ENCODE data around the gene PYURF.
"Not testable (repeated sequence)": the region's sequence is repeated elsewhere in the genome, so short reads cannot be mapped to it uniquely, and the experiment has no call there.

PYURF gene

GRCh38 chr4:88523325-88524129 lies at the start of gene PYURF:
Gene PYURF (minus strand): TSS chr4:88523776. CDS start chr4:88523700, 76 bp downstream.
- Histone ChIP-seq H3K4me3 (ENCODE audit: low read depth in 1 of 2, low read length in 2 of 2) (peak within 1 kb of the TSS; percentile 85 to 86), H3K4me1 (ENCODE audit: control insufficient read depth in 1 of 2, insufficient read depth in 2 of 2, low read length in 2 of 2) (peaks cover 22 to 24% of the 10 kb centered on the region in 2 donors)

GRCh38 chr4:88570001-88570400 lies 46.4 kb upstream of the PYURF start:
- no peaks in the 10 kb centered on the region for H3K36me3 ChIP-seq (ENCODE audit: control insufficient read depth in 1 of 2, insufficient read depth in 2 of 2, low read length in 2 of 2)
- no peak overlapping the region for H3K27ac ChIP-seq (ENCODE audit: low read depth, low read length)
- no peaks in the 10 kb centered on the region for H3K4me1 ChIP-seq (ENCODE audit: control insufficient read depth in 1 of 2, insufficient read depth in 2 of 2, low read length in 2 of 2)
- H3K9me3 ChIP-seq (ENCODE audit: control insufficient read depth in 1 of 2, low read length in 2 of 2) = no peaks in the 10 kb centered on the region
- peaks cover 0 to 4% of the 10 kb centered on the region in 2 donors for H3K27me3 ChIP-seq (ENCODE audit: control insufficient read depth in 1 of 2, insufficient read depth in 2 of 2, low read length in 2 of 2)
- no peak overlapping the region for H3K9ac ChIP-seq (ENCODE audit: low read depth in 1 of 2, low read length in 2 of 2)
- no peak overlapping the region for H3K4me3 ChIP-seq (ENCODE audit: low read depth in 1 of 2, low read length in 2 of 2)

More at GRCh38 chr4:88523325-88524129, at the start of gene PYURF:
- Histone ChIP-seq H3K27ac (ENCODE audit: low read depth, low read length) (peak within 1 kb of the TSS; percentile 82), H3K27me3 (ENCODE audit: control insufficient read depth in 1 of 2, insufficient read depth in 2 of 2, low read length in 2 of 2) (no peaks in the 10 kb centered on the region), H3K9me3 (ENCODE audit: control insufficient read depth in 1 of 2, low read length in 2 of 2) (no peaks in the 10 kb centered on the region), H3K9ac (ENCODE audit: low read depth in 1 of 2, low read length in 2 of 2) (peak within 1 kb of the TSS; percentile 84 to 88), H3K36me3 (ENCODE audit: control insufficient read depth in 1 of 2, insufficient read depth in 2 of 2, low read length in 2 of 2) (peaks cover 8 to 11% of the 10 kb centered on the region in 2 donors)

GRCh38 chr4:88567591-88567990 lies 44.0 kb upstream of the PYURF start:
- H3K4me1 ChIP-seq (ENCODE audit: control insufficient read depth in 1 of 2, insufficient read depth in 2 of 2, low read length in 2 of 2) = no peaks in the 10 kb centered on the region
- H3K27me3 ChIP-seq (ENCODE audit: control insufficient read depth in 1 of 2, insufficient read depth in 2 of 2, low read length in 2 of 2) = peaks cover 0 to 4% of the 10 kb centered on the region in 2 donors
- no peak overlapping the region for H3K4me3 ChIP-seq (ENCODE audit: low read depth in 1 of 2, low read length in 2 of 2)
- no peak overlapping the region for H3K9ac ChIP-seq (ENCODE audit: low read depth in 1 of 2, low read length in 2 of 2)
- H3K9me3 ChIP-seq (ENCODE audit: control insufficient read depth in 1 of 2, low read length in 2 of 2) = no peaks in the 10 kb centered on the region
- no peak overlapping the region for H3K27ac ChIP-seq (ENCODE audit: low read depth, low read length)
- no peaks in the 10 kb centered on the region for H3K36me3 ChIP-seq (ENCODE audit: control insufficient read depth in 1 of 2, insufficient read depth in 2 of 2, low read length in 2 of 2)

GRCh38 chr4:88549815-88550214 lies 26.2 kb upstream of the PYURF start:
- Histone ChIP-seq H3K9ac (ENCODE audit: low read depth in 1 of 2, low read length in 2 of 2) (no peak overlapping the region), H3K36me3 (ENCODE audit: control insufficient read depth in 1 of 2, insufficient read depth in 2 of 2, low read length in 2 of 2) (no peaks in the 10 kb centered on the region), H3K4me1 (ENCODE audit: control insufficient read depth in 1 of 2, insufficient read depth in 2 of 2, low read length in 2 of 2) (no peaks in the 10 kb centered on the region), H3K27me3 (ENCODE audit: control insufficient read depth in 1 of 2, insufficient read depth in 2 of 2, low read length in 2 of 2) (no peaks in the 10 kb centered on the region), H3K27ac (ENCODE audit: low read depth, low read length) (no peak overlapping the region), H3K9me3 (ENCODE audit: control insufficient read depth in 1 of 2, low read length in 2 of 2) (no peaks in the 10 kb centered on the region), H3K4me3 (ENCODE audit: low read depth in 1 of 2, low read length in 2 of 2) (no peak overlapping the region)

- H3K27me3 ChIP-seq (ENCODE audit: control insufficient read depth in 1 of 2, insufficient read depth in 2 of 2, low read length in 2 of 2); H3K9ac ChIP-seq (ENCODE audit: low read depth in 1 of 2, low read length in 2 of 2); H3K4me1 ChIP-seq (ENCODE audit: control insufficient read depth in 1 of 2, insufficient read depth in 2 of 2, low read length in 2 of 2); H3K36me3 ChIP-seq (ENCODE audit: control insufficient read depth in 1 of 2, insufficient read depth in 2 of 2, low read length in 2 of 2); H3K27ac ChIP-seq (ENCODE audit: low read depth, low read length); H3K4me3 ChIP-seq (ENCODE audit: low read depth in 1 of 2, low read length in 2 of 2); H3K9me3 ChIP-seq (ENCODE audit: control insufficient read depth in 1 of 2, low read length in 2 of 2): not testable (repeated sequence)
These were observed 15.9 kb upstream of the PYURF start for GRCh38 chr4:88539322-88540068.

GRCh38 chr4:88537709-88538108 lies 14.1 kb upstream of the PYURF start:
- Histone ChIP-seq H3K4me3 (ENCODE audit: low read depth in 1 of 2, low read length in 2 of 2) (no peak overlapping the region), H3K27me3 (ENCODE audit: control insufficient read depth in 1 of 2, insufficient read depth in 2 of 2, low read length in 2 of 2) (no peaks in the 10 kb centered on the region), H3K27ac (ENCODE audit: low read depth, low read length) (no peak overlapping the region), H3K4me1 (ENCODE audit: control insufficient read depth in 1 of 2, insufficient read depth in 2 of 2, low read length in 2 of 2) (no peaks in the 10 kb centered on the region), H3K9me3 (ENCODE audit: control insufficient read depth in 1 of 2, low read length in 2 of 2) (no peaks in the 10 kb centered on the region), H3K36me3 (ENCODE audit: control insufficient read depth in 1 of 2, insufficient read depth in 2 of 2, low read length in 2 of 2) (no peaks in the 10 kb centered on the region), H3K9ac (ENCODE audit: low read depth in 1 of 2, low read length in 2 of 2) (no peak overlapping the region)

GRCh38 chr4:88535090-88535755 lies 11.6 kb upstream of the PYURF start:
- Histone ChIP-seq H3K9me3 (ENCODE audit: control insufficient read depth in 1 of 2, low read length in 2 of 2) (no peaks in the 10 kb centered on the region), H3K9ac (ENCODE audit: low read depth in 1 of 2, low read length in 2 of 2) (no peak overlapping the region), H3K4me1 (ENCODE audit: control insufficient read depth in 1 of 2, insufficient read depth in 2 of 2, low read length in 2 of 2) (no peaks in the 10 kb centered on the region), H3K27ac (ENCODE audit: low read depth, low read length) (no peak overlapping the region), H3K27me3 (ENCODE audit: control insufficient read depth in 1 of 2, insufficient read depth in 2 of 2, low read length in 2 of 2) (no peaks in the 10 kb centered on the region), H3K36me3 (ENCODE audit: control insufficient read depth in 1 of 2, insufficient read depth in 2 of 2, low read length in 2 of 2) (no peaks in the 10 kb centered on the region), H3K4me3 (ENCODE audit: low read depth in 1 of 2, low read length in 2 of 2) (no peak overlapping the region)

- Histone ChIP-seq H3K9me3 (ENCODE audit: control insufficient read depth in 1 of 2, low read length in 2 of 2) (no peaks in the 10 kb centered on the region), H3K36me3 (ENCODE audit: control insufficient read depth in 1 of 2, insufficient read depth in 2 of 2, low read length in 2 of 2) (no peaks in the 10 kb centered on the region), H3K9ac (ENCODE audit: low read depth in 1 of 2, low read length in 2 of 2) (no peak overlapping the region), H3K4me1 (ENCODE audit: control insufficient read depth in 1 of 2, insufficient read depth in 2 of 2, low read length in 2 of 2) (no peaks in the 10 kb centered on the region), H3K27me3 (ENCODE audit: control insufficient read depth in 1 of 2, insufficient read depth in 2 of 2, low read length in 2 of 2) (no peaks in the 10 kb centered on the region), H3K4me3 (ENCODE audit: low read depth in 1 of 2, low read length in 2 of 2) (no peak overlapping the region), H3K27ac (ENCODE audit: low read depth, low read length) (no peak overlapping the region)
These were observed 10.6 kb upstream of the PYURF start for GRCh38 chr4:88533937-88534750.

- no peaks in the 10 kb centered on the region for H3K27me3 ChIP-seq (ENCODE audit: control insufficient read depth in 1 of 2, insufficient read depth in 2 of 2, low read length in 2 of 2)
- no peak overlapping the region for H3K9ac ChIP-seq (ENCODE audit: low read depth in 1 of 2, low read length in 2 of 2)
- H3K9me3 ChIP-seq (ENCODE audit: control insufficient read depth in 1 of 2, low read length in 2 of 2) = no peaks in the 10 kb centered on the region
- H3K27ac ChIP-seq (ENCODE audit: low read depth, low read length) = no peak overlapping the region
- no peak overlapping the region for H3K4me3 ChIP-seq (ENCODE audit: low read depth in 1 of 2, low read length in 2 of 2)
- peaks cover 0 to 2% of the 10 kb centered on the region in 2 donors for H3K4me1 ChIP-seq (ENCODE audit: control insufficient read depth in 1 of 2, insufficient read depth in 2 of 2, low read length in 2 of 2)
- no peaks in the 10 kb centered on the region for H3K36me3 ChIP-seq (ENCODE audit: control insufficient read depth in 1 of 2, insufficient read depth in 2 of 2, low read length in 2 of 2)
These were observed 9.7 kb upstream of the PYURF start for GRCh38 chr4:88533088-88533790.

Measured in duodenal mucosa (tissue), 2 donors.